Measurements from ENCODE around the gene GKN1. TPM values are rescaled to one million over a fixed set of nuclear protein-coding genes. Genes with fewer than 3 reads are reported as not detected.
A peak's percentile ranks its signal among the peaks of the same experiment; 100 is the strongest.

GKN1 gene, protein sequence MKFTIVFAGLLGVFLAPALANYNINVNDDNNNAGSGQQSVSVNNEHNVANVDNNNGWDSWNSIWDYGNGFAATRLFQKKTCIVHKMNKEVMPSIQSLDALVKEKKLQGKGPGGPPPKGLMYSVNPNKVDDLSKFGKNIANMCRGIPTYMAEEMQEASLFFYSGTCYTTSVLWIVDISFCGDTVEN
- total RNA-seq, result not detected

DNA sequence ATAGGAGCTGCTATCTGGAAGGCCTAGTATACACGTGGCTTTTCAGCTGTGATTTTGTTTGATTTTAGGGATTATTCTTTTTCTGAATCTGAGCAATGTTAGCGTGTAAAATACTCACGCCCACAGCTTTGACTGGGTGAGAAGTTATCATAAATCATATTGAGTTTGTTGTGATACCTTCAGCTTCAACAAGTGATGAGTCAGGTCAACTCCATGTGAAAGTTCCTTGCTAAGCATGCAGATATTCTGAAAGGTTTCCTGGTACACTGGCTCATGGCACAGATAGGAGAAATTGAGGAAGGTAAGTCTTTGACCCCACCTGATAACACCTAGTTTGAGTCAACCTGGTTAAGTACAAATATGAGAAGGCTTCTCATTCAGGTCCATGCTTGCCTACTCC lies at the start of gene GKN1:
GKN1 (plus strand) TSS at position 386 of the 400 bp plus-strand sequence. CDS start 42 bp downstream, outside the sequence.
- TF ChIP-seq CTCF (IDR thresholded peaks at IDR 0.05), result no peak
- TF ChIP-seq POLR2A (IDR thresholded peaks at IDR 0.05), result no peak
- H3K27ac ChIP-seq, result no peak within 1 kb of the TSS
- WGBS, result 57% methylated on average over 3 of the region's 3 CpGs
- no peaks in the 10 kb centered on the region for H3K36me3 ChIP-seq
- no peaks in the 10 kb centered on the region for H3K9me3 ChIP-seq
- no peaks in the 10 kb centered on the region for H3K27me3 ChIP-seq
- no peak within 1 kb of the TSS for H3K4me3 ChIP-seq
- no peaks in the 10 kb centered on the region for H3K4me1 ChIP-seq
- no peak for DNase-seq (ENCODE audit: low spot score in 2 of 2)

DNA sequence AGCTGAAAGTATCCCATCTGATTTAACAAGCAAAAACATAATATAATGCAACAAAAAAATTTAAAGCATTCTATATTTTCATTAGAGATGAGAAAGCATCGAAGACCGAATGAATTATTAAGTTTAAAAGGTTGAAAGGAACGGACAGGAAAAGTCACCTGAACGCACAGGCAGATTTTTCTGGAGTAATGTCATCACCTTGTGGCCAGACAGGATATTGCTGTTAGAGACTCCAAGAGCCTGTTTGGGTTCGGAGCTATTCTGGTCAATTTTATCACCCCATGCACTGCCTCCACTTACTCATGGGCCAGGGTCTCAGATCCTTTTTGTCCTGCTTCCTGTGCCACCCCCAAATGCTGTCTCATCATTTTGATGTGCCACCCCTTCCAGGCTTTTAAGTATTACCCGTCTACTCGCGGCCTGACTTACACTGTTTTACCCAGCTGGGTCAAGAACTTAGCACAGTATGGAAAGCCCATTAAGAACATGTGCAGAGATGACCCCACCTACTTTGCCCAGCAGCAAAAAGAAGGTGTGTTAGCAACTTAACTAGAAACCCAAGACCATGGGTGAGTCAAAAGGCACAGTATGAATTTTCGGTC lies 49.0 kb upstream of the GKN1 start:
- Histone ChIP-seq H3K4me3 (no peak overlapping the region), H3K9me3 (no peaks in the 10 kb centered on the region), H3K36me3 (no peaks in the 10 kb centered on the region), H3K27me3 (no peaks in the 10 kb centered on the region), H3K4me1 (no peaks in the 10 kb centered on the region), H3K27ac (no peak overlapping the region)
- TF ChIP-seq EP300 (IDR thresholded peaks at IDR 0.05), result no peak
- peak; percentile 80 to 91 for TF ChIP-seq CTCF (IDR thresholded peaks at IDR 0.05)
- DNase-seq (ENCODE audit: low spot score in 2 of 2), result no peak
- WGBS, result 38% methylated on average over 9 of the region's 9 CpGs

GRCh38 chr2:68926796-68927195 lies 47.6 kb upstream of the GKN1 start:
- H3K4me3 ChIP-seq, result no peak overlapping the region
- TF ChIP-seq CTCF (IDR thresholded peaks at IDR 0.05) (no peak), POLR2AphosphoS5 (IDR thresholded peaks at IDR 0.05) (no peak), EP300 (IDR thresholded peaks at IDR 0.05) (no peak)
- DNase-seq (ENCODE audit: low spot score in 2 of 2), result no peak
- no peak overlapping the region for H3K27ac ChIP-seq
- H3K36me3 ChIP-seq, result no peaks in the 10 kb centered on the region
- no peaks in the 10 kb centered on the region for H3K9me3 ChIP-seq
- no peaks in the 10 kb centered on the region for H3K4me1 ChIP-seq
- 73% methylated on average over 4 of the region's 4 CpGs for WGBS
- no peaks in the 10 kb centered on the region for H3K27me3 ChIP-seq

- H3K36me3 ChIP-seq, result no peaks in the 10 kb centered on the region
- no peak for DNase-seq (ENCODE audit: low spot score in 2 of 2)
- no peaks in the 10 kb centered on the region for H3K27me3 ChIP-seq
- no peak overlapping the region for H3K4me3 ChIP-seq
- WGBS, result 91% methylated on average over 3 of the region's 3 CpGs
- no peak for TF ChIP-seq CTCF (IDR thresholded peaks at IDR 0.05)
- no peak for TF ChIP-seq POLR2A (IDR thresholded peaks at IDR 0.05)
- TF ChIP-seq POLR2AphosphoS5 (IDR thresholded peaks at IDR 0.05), result no peak
- TF ChIP-seq EP300 (IDR thresholded peaks at IDR 0.05), result no peak
- H3K27ac ChIP-seq, result no peak overlapping the region
- H3K4me1 ChIP-seq, result peaks cover 10% of the 10 kb centered on the region
- H3K9me3 ChIP-seq, result no peaks in the 10 kb centered on the region
Observed at GRCh38 chr2:68931149-68931711, 43.2 kb upstream of the GKN1 start.

DNA sequence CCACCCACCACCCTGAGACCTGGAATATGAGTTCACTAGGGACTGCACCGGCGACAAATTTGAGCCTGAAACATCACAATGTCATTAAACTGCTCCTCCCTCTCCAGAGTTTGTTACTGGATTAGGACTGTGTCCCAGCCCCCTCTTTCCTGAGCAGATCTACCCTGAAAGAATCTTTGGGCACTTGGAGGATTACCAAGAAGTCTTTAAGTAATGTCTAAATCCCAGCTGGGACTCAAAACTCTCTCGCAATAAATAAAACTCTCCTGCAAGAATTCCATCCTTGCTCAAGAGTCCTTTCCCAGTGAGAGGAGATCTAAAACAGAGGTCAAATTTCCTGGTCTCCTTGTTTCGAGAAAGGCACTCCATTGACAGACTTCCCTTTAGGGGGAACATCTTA lies 42.6 kb upstream of the GKN1 start:
- TF ChIP-seq EP300 (IDR thresholded peaks at IDR 0.05), result no peak
- no peak for TF ChIP-seq POLR2A (IDR thresholded peaks at IDR 0.05)
- TF ChIP-seq POLR2AphosphoS5 (IDR thresholded peaks at IDR 0.05), result no peak
- TF ChIP-seq CTCF (IDR thresholded peaks at IDR 0.05), result no peak
- Histone ChIP-seq H3K9me3 (no peaks in the 10 kb centered on the region), H3K4me1 (peaks cover 16% of the 10 kb centered on the region), H3K27me3 (no peaks in the 10 kb centered on the region), H3K36me3 (no peaks in the 10 kb centered on the region), H3K27ac (no peak overlapping the region), H3K4me3 (no peak overlapping the region)
- WGBS, result 50% methylated on average over 4 of the region's 4 CpGs
- DNase-seq (ENCODE audit: low spot score in 2 of 2), result no peak
